ENCODE results near the gene NAP1L5.
A peak's percentile ranks its signal among the peaks of the same experiment; 100 is the strongest.

The NAP1L5 gene

DNA sequence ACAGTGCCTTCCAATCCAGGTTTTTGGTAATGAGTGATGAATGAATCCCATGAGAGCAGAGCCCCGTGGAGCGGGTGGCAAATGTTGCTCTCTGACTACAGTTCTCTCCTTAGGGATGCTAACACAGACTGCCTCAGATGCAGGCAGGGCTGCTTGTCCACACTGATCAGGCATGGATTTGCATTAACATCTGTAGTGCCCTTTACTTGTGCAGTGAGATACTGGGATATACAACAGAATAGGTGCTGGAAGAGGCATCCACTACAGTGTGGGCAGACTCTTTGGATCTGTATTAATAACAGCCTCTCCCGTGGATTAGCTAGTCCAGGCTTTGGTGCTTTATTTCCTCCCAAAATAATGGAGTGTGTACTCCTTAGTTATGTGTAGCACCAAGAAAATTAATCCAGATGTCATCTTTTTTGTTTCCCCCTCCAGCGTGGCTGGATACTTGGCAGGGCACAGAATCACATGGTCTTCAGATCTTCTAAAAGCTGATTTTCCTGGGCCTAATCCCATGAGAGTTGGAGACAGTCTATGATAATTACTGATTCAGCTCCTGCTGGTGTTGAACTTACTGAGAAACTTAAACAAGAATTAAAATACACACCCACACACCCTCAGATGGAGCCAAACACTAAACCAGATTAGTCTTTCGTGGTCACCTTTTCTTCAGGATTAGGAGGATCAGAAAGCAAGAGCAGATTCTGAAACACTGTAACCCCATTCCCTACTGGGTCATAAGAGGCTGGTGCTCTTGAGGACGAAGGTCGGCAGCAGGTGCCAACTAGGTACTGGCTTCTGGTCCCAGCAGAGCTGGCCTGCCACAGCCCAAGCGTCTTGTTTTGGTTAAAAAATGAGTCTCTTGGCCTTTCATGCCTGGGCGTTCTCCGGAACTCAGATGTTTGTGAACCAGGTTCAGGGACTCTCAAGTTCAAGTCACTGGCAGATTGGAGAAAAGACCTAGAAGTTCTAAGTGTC is 23.1 kb upstream of the NAP1L5 start:
- DNase-seq: no peak

DNA sequence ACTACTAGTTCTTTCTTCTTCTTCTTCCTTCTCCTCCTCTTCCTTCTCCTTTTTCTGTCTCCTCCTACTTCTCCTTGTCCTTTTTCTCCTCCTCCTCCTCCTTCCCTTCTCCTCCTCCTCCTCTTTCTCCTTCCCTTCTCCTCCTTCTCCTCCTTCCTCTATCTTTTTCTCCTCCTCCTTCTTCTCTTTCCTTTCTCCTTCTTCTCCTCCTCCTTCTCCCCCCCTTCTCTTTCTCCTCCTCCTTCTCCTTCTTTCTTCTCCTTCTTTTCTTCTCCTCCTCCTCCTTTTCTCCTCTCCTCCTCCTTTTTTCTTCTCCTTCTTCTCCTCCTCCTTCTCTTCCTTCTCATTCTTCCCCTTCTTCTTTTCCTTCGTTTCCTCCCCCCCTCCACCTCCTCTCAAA is 21.8 kb upstream of the NAP1L5 start:
- no peak for DNase-seq

DNA sequence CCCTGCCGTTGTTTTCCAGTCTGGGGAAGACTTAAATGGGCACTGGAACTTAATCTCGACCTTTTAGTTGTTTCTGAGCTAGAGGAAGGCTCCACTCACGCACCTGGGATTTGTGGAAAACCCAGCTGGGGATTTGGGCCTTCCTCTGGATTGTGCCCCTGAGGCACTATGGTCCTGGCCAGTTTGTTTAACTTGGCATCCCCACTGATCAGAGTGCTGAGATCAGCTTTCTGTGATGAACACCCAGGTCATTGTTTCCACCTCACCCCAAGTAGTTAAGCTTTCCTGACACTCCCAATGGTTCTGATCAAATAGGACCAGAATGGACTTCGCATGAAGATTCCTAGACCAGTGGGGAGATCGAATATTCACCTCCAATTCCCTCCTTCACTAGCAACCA is 20.5 kb upstream of the NAP1L5 start:
- DNase-seq: no peak

DNA sequence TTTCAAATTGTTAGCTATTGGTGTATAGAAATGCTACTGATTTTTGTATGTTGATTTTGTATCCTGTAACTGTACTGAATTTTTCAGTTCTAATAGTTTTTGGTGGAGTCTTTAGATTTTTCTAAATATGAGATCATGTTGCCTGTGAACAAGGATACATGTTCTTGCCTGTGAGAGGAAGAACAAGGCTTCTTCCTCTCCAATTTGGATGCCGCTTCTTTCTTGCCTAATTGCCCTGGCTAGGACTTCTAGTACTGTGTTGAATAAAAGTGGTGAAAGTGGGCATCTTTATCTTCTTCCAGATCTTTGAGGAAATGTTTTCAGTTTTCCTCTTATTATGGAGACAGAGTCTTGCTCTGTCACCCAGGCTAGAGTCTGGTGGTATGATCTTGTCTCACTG is 16.2 kb upstream of the NAP1L5 start:
- DNase-seq: no peak

DNA sequence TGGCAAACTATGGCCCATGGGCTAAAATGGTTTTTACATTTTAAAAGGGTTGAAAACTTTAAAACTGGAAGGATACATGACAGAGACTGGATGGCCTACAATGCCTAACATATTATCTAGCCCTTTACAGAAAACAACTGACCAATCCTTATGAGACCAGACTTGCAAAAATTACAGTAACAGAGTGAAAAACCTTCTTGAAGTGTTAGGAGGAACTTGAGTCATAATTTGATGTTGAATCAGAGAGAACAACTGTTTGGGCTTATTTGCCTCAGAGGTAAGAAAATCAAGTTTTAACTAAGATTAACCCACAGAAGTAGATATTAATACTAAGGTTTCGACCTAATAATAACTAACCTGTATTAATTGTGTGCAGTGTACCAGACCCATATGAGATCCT is 12.4 kb upstream of the NAP1L5 start:
- DNase-seq: no peak

- no peak for DNase-seq
Observed at GRCh38 chr4:88706574-88706973, 8.9 kb upstream of the NAP1L5 start.

DNA sequence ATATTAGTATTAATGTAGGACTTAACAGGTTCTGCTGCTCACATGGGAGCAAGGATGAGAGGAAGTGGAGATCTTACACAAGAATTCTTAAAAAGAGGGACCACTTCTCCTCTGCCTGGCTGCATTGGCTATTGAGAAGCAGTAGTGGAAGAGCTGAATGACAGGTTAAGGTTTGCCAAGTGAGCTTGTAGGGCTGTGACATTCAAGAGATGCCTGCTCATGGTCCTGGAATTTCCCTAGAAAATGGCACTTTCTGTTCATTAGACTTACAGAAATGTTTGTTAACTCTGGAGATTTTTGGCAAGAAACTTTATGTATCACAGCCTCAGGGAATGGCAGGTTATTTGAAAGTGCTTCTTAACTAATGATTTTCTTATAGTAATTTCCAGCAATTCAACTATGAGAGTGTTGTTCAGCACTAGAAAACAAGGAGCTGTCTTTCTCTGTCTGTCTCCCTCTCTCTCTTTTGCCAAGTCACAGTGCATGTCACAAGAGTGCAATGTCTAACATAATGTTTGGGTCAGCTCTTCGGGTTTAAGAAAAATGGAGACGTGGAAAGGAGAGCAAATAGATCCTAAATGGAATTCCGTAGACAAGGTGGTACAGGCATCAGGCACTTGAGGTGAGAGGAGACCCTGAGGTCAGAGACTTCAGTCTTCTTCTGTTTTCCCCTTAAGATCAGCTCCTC is 8.3 kb upstream of the NAP1L5 start:
- no peak for DNase-seq

- no peak for DNase-seq
Observed at GRCh38 chr4:88705223-88705622, 7.6 kb upstream of the NAP1L5 start.

GRCh38 chr4:88702782-88703181 is 5.2 kb upstream of the NAP1L5 start:
- no peak for DNase-seq

GRCh38 chr4:88698519-88698918 is 890 bp upstream of the NAP1L5 start:
- no peak for DNase-seq

DNA sequence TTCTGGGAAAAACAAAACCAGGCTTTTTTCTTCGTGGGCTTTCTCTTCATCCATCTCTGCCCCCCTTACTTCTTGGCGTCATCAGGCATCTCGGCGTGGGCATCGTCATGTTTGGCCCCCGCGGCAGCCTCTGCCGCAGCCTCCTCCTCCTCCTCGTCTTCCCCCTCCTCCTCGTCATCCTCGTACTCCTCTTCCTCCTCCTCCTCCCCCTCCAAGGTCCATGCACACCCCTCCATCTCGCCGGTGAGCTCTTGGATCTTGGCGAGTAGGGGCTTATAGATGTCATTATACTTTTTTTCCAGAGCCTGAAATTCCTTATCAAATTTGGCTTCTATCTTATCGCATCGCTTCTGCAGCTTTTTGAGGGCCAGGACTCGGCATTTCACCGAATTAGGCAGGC is 488 bp downstream of the NAP1L5 start:
- DNase-seq: peak; percentile 33 to 35

DNA sequence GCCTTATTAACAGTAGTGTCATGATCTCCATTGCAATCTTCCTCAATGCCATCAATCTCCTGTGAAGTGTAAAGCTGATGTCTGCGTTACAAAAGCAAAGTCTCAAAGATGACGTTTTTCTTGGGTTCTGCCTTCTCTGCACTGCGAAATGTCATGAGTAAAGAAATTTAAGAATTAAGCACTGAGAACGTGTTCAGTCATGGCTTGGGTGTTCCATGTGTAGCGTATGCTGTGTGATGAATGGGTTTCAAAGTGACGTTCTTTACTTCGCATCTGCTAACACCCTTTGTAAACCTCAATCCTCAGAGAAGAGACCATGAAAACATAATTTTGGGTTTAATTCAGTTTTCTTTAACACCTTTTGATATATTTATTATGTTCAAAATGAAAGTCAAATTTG is 999 bp downstream of the NAP1L5 start:
- DNase-seq: no peak

DNA sequence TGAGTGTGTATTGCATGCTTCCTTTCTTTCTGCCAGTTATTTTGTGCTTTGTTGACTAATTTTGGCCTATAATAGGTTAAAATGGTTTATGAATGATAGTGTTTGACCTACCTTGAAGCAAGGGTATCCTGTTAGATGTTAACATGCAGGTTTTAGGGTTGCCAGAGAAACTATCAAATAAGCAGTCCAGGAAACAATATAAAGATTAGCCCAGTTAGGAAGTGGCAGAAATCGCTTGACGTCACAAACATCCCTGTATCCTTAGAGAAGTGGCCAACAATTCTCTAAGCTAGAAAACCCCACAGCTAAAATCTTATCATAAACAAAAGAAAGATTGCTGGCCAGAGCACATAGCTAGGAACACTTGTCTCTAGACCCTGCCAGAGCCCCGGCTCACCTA is 3.8 kb downstream of the NAP1L5 start:
- no peak for DNase-seq

DNA sequence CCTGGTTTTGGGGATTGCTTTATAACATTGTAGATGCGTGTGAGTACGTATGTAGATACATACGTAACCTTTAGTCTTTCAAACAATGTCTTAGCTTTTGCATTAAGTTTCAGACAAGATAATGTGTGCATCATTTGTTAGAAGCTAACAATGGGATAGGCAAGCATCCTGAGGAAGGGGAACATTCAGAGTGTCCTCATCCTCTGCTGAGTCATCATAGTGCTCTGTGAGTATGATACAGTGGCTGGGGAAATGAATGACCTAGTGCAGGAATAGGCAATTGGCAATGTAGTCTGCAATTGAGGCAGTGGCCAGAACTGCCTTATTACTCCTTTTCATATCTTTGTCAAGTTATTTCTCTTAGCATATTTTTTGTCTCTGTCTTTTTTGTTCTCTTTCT is 7.3 kb downstream of the NAP1L5 start:
- DNase-seq: no peak

DNA sequence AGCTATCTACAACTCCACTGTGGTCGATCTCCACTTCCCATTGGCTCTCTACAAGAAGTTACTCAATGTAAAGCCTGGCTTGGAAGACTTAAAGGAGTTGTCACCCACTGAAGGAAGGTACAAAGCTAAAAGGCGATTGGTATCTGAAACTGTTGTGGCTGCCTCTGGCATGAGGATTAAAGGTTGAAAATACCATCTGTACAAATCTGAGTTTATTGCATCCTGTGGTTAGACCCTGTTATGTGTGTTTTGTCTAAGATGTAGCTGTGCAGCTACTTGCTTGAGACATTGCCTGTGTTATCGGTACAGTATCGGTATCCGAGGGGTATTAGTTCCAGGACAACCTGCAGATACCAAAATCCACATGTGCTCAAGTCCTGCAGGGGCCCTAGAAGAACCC is 16.4 kb downstream of the NAP1L5 start:
- no peak for DNase-seq

GRCh38 chr4:88675543-88675942 is 22.1 kb downstream of the NAP1L5 start:
- DNase-seq: no peak

DNA sequence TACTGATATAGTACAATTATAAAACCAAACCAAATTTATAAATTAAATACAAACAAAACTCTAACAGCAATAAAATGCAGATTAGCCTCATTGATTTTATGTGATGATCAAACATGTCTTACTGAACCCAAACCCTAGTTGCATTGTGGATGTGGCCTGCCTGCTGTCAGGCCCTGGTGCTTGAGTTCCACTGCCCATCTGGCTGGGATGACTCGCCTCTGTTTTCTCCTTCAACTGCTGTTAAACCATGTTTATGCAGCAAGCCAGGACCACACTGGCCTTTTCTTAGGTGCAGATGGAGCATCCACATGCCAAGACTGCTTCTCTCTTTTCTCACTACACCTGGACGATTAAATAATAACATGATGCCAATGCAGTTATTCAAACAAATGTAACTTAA is 22.6 kb downstream of the NAP1L5 start:
- DNase-seq: no peak

- no peak for DNase-seq
Observed at GRCh38 chr4:88674565-88674964, 23.1 kb downstream of the NAP1L5 start.

- no peak for DNase-seq
Observed at GRCh38 chr4:88673886-88674285, 23.7 kb downstream of the NAP1L5 start.

DNA sequence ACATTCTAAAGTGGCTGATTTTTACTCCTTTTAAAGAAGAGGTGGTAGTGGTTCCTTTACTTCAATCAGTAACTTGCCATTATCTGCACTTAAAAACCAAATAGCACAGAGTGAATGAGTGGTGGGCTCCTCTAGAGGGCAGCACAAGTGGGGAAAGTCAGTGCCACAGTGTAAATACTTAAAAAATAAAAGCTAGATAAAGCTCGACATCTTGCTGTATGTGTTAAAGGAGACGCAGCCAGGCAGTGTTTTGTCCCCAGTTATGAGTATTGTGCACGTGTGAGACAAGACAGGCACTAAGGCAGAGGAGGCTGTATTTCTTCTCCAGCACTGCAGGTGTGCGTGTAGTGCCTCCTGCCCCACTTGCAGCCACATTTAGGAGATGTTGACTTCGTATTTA is 24.6 kb downstream of the NAP1L5 start:
- peak in 1 of 2 donors; percentile 35 for DNase-seq

DNA sequence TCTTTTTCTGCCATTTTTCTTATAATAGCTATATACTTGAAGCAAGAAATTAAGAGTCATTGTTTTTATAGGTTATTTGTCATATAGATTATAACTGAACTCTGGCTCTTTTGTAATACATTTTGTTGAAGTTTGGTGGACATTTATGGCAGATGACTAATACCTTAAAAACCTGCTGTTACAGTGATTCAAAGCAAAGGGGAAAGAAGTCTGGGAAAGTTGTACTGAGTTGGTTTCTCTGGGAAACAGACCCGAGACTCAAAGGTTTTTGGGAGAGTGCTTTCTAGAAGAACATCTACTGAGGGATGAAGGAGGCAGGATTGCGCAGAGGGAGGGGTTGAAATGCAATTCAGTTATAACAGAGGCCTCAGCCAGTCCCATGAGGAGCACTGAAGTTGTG is 35.9 kb downstream of the NAP1L5 start:
- no peak for DNase-seq

GRCh38 chr4:88660446-88661294 is 37.0 kb downstream of the NAP1L5 start:
- DNase-seq: no peak

GRCh38 chr4:88659890-88660208 is 37.8 kb downstream of the NAP1L5 start:
- no peak for DNase-seq
